ENCODE measurements around the gene OR2AG2. TPM values are rescaled to one million over a fixed set of nuclear protein-coding genes. Genes with fewer than 3 reads are reported as not detected.
A peak's percentile ranks its signal among the peaks of the same experiment; 100 is the strongest.
"Not testable (repeated sequence)": the region's sequence is repeated elsewhere in the genome, so short reads cannot be mapped to it uniquely, and the experiment has no call there.

Gene OR2AG2
- total and polyA plus RNA-seq, 8 donors = 0.06 to 0.20 (median 0.10) TPM; not detected in 4

DNA sequence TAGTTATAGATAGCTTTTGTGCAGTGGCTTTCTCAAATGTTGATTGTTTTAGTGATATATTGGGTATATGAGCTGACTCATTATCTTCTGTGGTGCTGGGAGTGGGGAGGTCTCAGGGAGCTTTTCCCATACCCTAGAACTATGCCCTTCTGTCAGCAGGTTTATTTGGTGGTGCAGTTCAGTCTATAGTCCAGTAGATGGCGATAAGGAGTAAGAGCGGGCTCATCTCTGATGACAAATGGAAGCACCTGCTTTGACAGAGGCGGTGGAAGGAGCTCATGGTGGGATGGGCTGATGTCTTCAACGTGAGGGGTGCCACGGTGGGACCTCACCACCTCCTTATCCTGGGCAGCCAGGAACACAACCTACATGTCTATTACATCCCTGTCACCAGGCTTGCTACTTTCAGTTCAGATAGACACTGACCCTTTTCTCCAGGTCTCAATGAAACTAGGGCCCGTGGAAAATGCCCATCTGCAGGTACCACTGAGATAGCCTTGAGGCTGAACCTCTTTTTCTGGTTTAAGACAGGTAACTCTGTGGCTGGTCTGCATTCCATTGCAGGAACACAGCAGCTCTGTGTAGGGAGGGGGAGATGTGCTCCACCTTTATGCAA, 40.7 kb upstream of the OR2AG2 start:
- Histone ChIP-seq H3K36me3 (no peaks in the 10 kb centered on the region), H3K9me3 (no peaks in the 10 kb centered on the region), H3K27ac (no peak overlapping the region), H3K27me3 (no peaks in the 10 kb centered on the region), H3K4me1 (no peaks in the 10 kb centered on the region), H3K4me3 (no peak overlapping the region)
- TF ChIP-seq, protein P1, sequence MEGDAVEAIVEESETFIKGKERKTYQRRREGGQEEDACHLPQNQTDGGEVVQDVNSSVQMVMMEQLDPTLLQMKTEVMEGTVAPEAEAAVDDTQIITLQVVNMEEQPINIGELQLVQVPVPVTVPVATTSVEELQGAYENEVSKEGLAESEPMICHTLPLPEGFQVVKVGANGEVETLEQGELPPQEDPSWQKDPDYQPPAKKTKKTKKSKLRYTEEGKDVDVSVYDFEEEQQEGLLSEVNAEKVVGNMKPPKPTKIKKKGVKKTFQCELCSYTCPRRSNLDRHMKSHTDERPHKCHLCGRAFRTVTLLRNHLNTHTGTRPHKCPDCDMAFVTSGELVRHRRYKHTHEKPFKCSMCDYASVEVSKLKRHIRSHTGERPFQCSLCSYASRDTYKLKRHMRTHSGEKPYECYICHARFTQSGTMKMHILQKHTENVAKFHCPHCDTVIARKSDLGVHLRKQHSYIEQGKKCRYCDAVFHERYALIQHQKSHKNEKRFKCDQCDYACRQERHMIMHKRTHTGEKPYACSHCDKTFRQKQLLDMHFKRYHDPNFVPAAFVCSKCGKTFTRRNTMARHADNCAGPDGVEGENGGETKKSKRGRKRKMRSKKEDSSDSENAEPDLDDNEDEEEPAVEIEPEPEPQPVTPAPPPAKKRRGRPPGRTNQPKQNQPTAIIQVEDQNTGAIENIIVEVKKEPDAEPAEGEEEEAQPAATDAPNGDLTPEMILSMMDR (IDR thresholded peaks at IDR 0.05) = peak; percentile 71 to 88
- intact Hi-C loops (cut with DNase I) = no loop called here
- ATAC-seq (peak; percentile 91), DNase-seq (peak in 1 of 4 donors; percentile 23)

DNA sequence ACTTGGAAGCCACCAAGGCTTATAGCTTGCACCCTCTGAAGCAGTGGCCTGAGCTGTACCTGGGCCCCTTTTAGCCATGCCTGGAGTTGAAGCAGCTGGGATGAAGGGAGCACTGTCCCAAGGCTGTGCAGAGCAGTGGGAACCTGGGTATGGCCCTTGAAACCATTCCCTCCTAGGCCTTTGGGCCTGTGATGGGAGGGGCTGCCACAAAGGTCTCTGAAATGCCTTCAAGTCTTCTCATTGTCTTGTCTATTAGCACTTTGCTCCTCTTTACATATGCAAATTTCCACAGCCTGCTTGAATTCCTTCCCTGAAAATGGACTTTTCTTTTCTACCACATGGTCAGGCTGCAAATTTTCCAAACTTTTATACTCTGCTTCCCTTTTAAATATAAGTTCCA, 29.3 kb upstream of the OR2AG2 start:
- intact Hi-C loops (cut with DNase I); H3K4me3 ChIP-seq; DNase-seq; H3K4me1 ChIP-seq; ATAC-seq; H3K9me3 ChIP-seq; H3K27ac ChIP-seq; H3K36me3 ChIP-seq; H3K27me3 ChIP-seq: not testable (repeated sequence)

DNA sequence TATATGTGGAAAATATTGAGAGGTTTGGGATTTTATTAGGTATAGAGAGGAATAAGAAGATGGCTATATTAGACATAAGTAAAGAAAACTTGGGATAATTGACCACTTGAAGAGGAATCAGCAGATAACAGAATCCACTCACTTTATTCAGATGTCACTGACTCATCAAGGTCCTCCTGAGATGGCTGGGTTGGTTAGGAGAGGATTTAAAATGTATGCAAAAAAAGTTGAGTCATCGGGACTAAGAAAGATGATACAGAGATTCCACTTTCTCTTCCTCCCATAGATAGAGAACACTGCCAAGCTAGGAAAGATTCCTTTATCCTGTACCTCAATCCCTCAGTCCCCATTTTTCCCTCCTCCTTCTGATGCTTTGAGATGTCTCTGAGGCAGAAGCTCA, 27.6 kb upstream of the OR2AG2 start, which contains the start of gene OR6A2:
TSS of gene OR6A2 (minus strand) at position 288 of the 400 bp plus-strand sequence. CDS start 3,981 bp downstream, outside the sequence.
- ATAC-seq = no peak
- TF ChIP-seq, protein P1 (IDR thresholded peaks at IDR 0.05) = no peak
- H3K9me3 ChIP-seq = peaks cover 0 to 8% of the 10 kb centered on the region in 2 donors
- H3K27ac ChIP-seq = no peak within 1 kb of the TSS
- no peak for DNase-seq
- H3K27me3 ChIP-seq = no peaks in the 10 kb centered on the region
- no peaks in the 10 kb centered on the region for H3K4me1 ChIP-seq
- no peak within 1 kb of the TSS for H3K4me3 ChIP-seq
- no peaks in the 10 kb centered on the region for H3K36me3 ChIP-seq
- intact Hi-C loops (cut with DNase I) = no loop called here

DNA sequence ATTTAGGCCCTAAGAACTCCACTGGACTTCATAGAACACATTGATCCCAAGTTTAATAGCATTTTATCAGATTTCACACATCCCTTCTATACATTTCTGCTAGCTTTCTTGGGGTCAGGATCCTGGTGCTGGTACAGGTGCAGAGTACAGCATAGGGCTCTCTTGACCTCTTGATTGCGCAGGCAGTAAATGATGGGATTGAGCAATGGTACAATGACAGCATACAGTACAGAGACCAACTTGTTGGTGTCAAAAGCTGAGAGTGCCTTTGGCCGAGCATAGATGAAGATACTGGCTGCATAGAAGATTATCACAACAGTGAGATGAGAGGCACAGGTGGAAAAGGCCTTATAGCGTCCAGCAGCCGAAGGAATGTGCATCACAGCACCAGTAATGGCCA, 22.9 kb upstream of the OR2AG2 start:
- Histone ChIP-seq H3K4me1 (no peaks in the 10 kb centered on the region), H3K27ac (no peak overlapping the region), H3K4me3 (no peak overlapping the region), H3K36me3 (no peaks in the 10 kb centered on the region), H3K9me3 (no peaks in the 10 kb centered on the region), H3K27me3 (no peaks in the 10 kb centered on the region)
- intact Hi-C loops (cut with DNase I) = no loop called here
- DNase-seq (no peak), ATAC-seq (no peak)
- TF ChIP-seq, protein P1 (IDR thresholded peaks at IDR 0.05) = no peak

DNA sequence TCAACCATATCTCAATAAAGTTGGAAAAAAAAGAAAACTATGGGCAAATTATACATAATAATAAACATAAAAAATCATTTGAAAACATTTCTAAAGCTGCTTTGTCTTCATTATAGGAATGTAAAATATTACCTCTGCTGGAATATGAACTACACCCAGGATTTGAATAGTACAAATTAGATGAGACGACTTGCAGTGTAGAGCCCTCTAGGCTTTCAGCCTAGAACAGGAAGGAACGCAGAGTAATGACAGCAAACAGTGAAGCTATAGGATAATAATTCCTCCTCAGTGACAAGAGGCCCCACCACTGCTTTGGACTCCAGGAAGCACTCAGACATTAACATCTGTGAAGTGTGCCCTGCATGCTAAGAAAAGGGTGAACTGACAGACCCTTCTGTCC, 18.8 kb upstream of the OR2AG2 start:
- no peaks in the 10 kb centered on the region for H3K9me3 ChIP-seq
- H3K27me3 ChIP-seq = no peaks in the 10 kb centered on the region
- no peaks in the 10 kb centered on the region for H3K36me3 ChIP-seq
- DNase-seq = no peak
- TF ChIP-seq, protein P1 (IDR thresholded peaks at IDR 0.05) = no peak
- H3K4me3 ChIP-seq = no peak overlapping the region
- no peak for ATAC-seq
- H3K4me1 ChIP-seq = no peaks in the 10 kb centered on the region
- no peak overlapping the region for H3K27ac ChIP-seq
- intact Hi-C loops (cut with DNase I) = no loop called here

DNA sequence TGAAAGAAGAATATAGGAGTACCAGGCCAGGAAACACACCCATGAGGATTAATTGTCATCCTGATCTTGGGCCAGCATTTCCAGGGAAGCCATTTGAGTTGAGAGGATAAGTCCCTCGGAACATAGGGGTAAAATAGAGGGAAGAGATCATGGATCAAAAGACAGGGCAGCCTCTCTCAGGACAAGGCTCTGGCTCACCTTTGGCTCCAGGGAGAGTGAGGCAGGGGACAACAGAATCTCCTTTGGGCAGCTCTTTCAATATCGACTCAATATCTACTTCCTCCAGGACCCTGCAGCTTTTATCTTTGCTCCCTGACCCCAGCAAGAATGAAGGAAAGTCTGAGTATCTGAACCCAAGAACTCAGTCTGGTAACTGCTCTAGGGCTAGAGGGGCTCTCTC, 10.9 kb upstream of the OR2AG2 start, which contains the start of gene OR2AG1:
TSS of gene OR2AG1 (plus strand) at position 301 of the 400 bp plus-strand sequence. CDS start 2,018 bp downstream, outside the sequence.
- Histone ChIP-seq H3K9me3 (no peaks in the 10 kb centered on the region), H3K4me3 (no peak within 1 kb of the TSS), H3K27ac (no peak within 1 kb of the TSS), H3K36me3 (no peaks in the 10 kb centered on the region), H3K27me3 (no peaks in the 10 kb centered on the region), H3K4me1 (no peaks in the 10 kb centered on the region)
- intact Hi-C loops (cut with DNase I) = no loop called here
- DNase-seq = no peak
- no peak for ATAC-seq
- TF ChIP-seq, protein P1 (IDR thresholded peaks at IDR 0.05) = no peak

All from left lung (tissue), 10 donors.